ENCODE results near the gene EIF3L. TPM values are rescaled to one million over a fixed set of nuclear protein-coding genes. Genes with fewer than 3 reads are reported as not detected.

Gene EIF3L
- polyA plus RNA-seq, 1 donor from 2014 or later, result 352 TPM

GRCh38 chr22:37865510-37865909, 16.3 kb downstream of the EIF3L start:
- Histone ChIP-seq H3K27ac (ENCODE audit: low read length) (no peak overlapping the region), H3K9me3 (ENCODE audit: low read length) (no peaks in the 10 kb centered on the region), H3K27me3 (ENCODE audit: insufficient read depth, low read depth, low read length) (no peaks in the 10 kb centered on the region), H3K79me2 (replicated peaks; ENCODE audit: insufficient read depth, low read length) (no peaks in the 10 kb centered on the region), H3K9me2 (ENCODE audit: insufficient read depth, low read length) (no peaks in the 10 kb centered on the region), H3K4me3 (ENCODE audit: low read length) (no peak overlapping the region), H3K36me3 (ENCODE audit: insufficient read depth, low read length) (no peaks in the 10 kb centered on the region), H3K9ac (ENCODE audit: low read length) (no peak overlapping the region), H2AFZ (ENCODE audit: low read depth, low read length) (no peak overlapping the region), H4K20me1 (ENCODE audit: insufficient read depth) (no peaks in the 10 kb centered on the region), H3K4me2 (ENCODE audit: low read length) (no peak overlapping the region), H3F3A (ENCODE audit: insufficient read depth, low read length, poor library complexity, severe bottlenecking) (no peaks in the 10 kb centered on the region)
- TF ChIP-seq TAF1 (IDR thresholded peaks at IDR 0.05; ENCODE audit: low read depth) (no peak), POLR2AphosphoS5 (IDR thresholded peaks at IDR 0.05) (no peak), RAD21 (conservative IDR thresholded peaks at IDR 0.05) (no peak), SMC3 (conservative IDR thresholded peaks at IDR 0.05; ENCODE audit: poor library complexity) (no peak), MXI1 (conservative IDR thresholded peaks at IDR 0.05; ENCODE audit: poor library complexity, severe bottlenecking) (no peak), EZH2 (IDR thresholded peaks at IDR 0.05; ENCODE audit: borderline replicate concordance, insufficient read depth, low read length, poor library complexity, severe bottlenecking) (no peak), EP300 (conservative IDR thresholded peaks at IDR 0.05; ENCODE audit: poor library complexity, severe bottlenecking) (no peak)
- TF ChIP-seq, protein P1, sequence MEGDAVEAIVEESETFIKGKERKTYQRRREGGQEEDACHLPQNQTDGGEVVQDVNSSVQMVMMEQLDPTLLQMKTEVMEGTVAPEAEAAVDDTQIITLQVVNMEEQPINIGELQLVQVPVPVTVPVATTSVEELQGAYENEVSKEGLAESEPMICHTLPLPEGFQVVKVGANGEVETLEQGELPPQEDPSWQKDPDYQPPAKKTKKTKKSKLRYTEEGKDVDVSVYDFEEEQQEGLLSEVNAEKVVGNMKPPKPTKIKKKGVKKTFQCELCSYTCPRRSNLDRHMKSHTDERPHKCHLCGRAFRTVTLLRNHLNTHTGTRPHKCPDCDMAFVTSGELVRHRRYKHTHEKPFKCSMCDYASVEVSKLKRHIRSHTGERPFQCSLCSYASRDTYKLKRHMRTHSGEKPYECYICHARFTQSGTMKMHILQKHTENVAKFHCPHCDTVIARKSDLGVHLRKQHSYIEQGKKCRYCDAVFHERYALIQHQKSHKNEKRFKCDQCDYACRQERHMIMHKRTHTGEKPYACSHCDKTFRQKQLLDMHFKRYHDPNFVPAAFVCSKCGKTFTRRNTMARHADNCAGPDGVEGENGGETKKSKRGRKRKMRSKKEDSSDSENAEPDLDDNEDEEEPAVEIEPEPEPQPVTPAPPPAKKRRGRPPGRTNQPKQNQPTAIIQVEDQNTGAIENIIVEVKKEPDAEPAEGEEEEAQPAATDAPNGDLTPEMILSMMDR (IDR thresholded peaks at IDR 0.05; ENCODE audit: poor library complexity, severe bottlenecking), result no peak
- TF ChIP-seq, protein P2, sequence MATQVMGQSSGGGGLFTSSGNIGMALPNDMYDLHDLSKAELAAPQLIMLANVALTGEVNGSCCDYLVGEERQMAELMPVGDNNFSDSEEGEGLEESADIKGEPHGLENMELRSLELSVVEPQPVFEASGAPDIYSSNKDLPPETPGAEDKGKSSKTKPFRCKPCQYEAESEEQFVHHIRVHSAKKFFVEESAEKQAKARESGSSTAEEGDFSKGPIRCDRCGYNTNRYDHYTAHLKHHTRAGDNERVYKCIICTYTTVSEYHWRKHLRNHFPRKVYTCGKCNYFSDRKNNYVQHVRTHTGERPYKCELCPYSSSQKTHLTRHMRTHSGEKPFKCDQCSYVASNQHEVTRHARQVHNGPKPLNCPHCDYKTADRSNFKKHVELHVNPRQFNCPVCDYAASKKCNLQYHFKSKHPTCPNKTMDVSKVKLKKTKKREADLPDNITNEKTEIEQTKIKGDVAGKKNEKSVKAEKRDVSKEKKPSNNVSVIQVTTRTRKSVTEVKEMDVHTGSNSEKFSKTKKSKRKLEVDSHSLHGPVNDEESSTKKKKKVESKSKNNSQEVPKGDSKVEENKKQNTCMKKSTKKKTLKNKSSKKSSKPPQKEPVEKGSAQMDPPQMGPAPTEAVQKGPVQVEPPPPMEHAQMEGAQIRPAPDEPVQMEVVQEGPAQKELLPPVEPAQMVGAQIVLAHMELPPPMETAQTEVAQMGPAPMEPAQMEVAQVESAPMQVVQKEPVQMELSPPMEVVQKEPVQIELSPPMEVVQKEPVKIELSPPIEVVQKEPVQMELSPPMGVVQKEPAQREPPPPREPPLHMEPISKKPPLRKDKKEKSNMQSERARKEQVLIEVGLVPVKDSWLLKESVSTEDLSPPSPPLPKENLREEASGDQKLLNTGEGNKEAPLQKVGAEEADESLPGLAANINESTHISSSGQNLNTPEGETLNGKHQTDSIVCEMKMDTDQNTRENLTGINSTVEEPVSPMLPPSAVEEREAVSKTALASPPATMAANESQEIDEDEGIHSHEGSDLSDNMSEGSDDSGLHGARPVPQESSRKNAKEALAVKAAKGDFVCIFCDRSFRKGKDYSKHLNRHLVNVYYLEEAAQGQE (IDR thresholded peaks at IDR 0.05; ENCODE audit: borderline replicate concordance), result no peak

DNA sequence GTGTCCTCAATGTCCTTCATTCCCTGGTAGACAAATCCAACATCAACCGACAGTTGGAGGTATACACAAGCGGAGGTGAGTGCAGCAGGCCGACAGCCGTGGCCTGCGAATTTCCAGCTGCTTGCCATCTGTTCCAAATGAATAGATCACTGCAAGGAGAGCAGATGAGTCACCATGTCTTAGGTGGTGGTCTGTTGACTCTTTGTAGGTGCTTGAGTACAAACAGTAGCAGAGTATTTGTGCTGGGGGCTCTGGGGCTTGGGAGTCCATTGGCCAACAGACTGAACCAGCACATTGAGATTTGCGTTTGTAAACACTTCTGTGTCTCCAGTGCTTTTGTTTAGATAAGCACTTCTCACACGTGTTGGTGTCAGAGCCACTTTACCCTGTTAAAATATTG, 21.1 kb downstream of the EIF3L start:
- Histone ChIP-seq H3K9ac (ENCODE audit: low read length) (no peak overlapping the region), H3K9me3 (ENCODE audit: low read length) (no peaks in the 10 kb centered on the region), H3K4me3 (ENCODE audit: low read length) (no peak overlapping the region), H3K9me2 (ENCODE audit: insufficient read depth, low read length) (no peaks in the 10 kb centered on the region), H3K27ac (ENCODE audit: low read length) (no peak overlapping the region), H3K79me2 (replicated peaks; ENCODE audit: insufficient read depth, low read length) (no peaks in the 10 kb centered on the region), H2AFZ (ENCODE audit: low read depth, low read length) (no peak overlapping the region), H3F3A (ENCODE audit: insufficient read depth, low read length, poor library complexity, severe bottlenecking) (no peaks in the 10 kb centered on the region), H4K20me1 (ENCODE audit: insufficient read depth) (no peaks in the 10 kb centered on the region), H3K27me3 (ENCODE audit: insufficient read depth, low read depth, low read length) (no peaks in the 10 kb centered on the region), H3K36me3 (ENCODE audit: insufficient read depth, low read length) (no peaks in the 10 kb centered on the region), H3K4me2 (ENCODE audit: low read length) (no peak overlapping the region)
- TF ChIP-seq, protein P2 (IDR thresholded peaks at IDR 0.05; ENCODE audit: borderline replicate concordance), result no peak
- no peak for TF ChIP-seq POLR2AphosphoS5 (IDR thresholded peaks at IDR 0.05)
- no peak for TF ChIP-seq RAD21 (conservative IDR thresholded peaks at IDR 0.05)
- TF ChIP-seq TAF1 (IDR thresholded peaks at IDR 0.05; ENCODE audit: low read depth), result no peak
- TF ChIP-seq, protein P1 (IDR thresholded peaks at IDR 0.05; ENCODE audit: poor library complexity, severe bottlenecking), result no peak
- no peak for TF ChIP-seq MXI1 (conservative IDR thresholded peaks at IDR 0.05; ENCODE audit: poor library complexity, severe bottlenecking)
- no peak for TF ChIP-seq SMC3 (conservative IDR thresholded peaks at IDR 0.05; ENCODE audit: poor library complexity)
- no peak for TF ChIP-seq EZH2 (IDR thresholded peaks at IDR 0.05; ENCODE audit: borderline replicate concordance, insufficient read depth, low read length, poor library complexity, severe bottlenecking)
- no peak for TF ChIP-seq EP300 (conservative IDR thresholded peaks at IDR 0.05; ENCODE audit: poor library complexity, severe bottlenecking)
